SK-N-SH treated with all-trans-retinoic acid at 6 μM for 48 hours (cell line): ENCODE measurements around the gene CCR6.

ENCODE experiments used
- ATAC-seq: fragments of 200-7000 bp; cut with Tn5 transposase; 3 replicates; pipeline ENCODE4 v1.9.1; 2020; ENCODE audit warnings: mild to moderate bottlenecking, moderate library complexity
- ARNTL ChIP-seq: fragments of 450-650 bp; formaldehyde crosslinking; IDR thresholded peaks from 2 replicates; pipeline ENCODE4 v1.5.0; 2020; ENCODE audit warnings: low read depth, mild to moderate bottlenecking, moderate library complexity, borderline replicate concordance
- BACH2 ChIP-seq: fragments of 250-450 bp; sonication (Bioruptor Pico); IDR thresholded peaks from 2 replicates; pipeline ENCODE4 v1.9.0; 2021; ENCODE audit warnings: mild to moderate bottlenecking, borderline replicate concordance
- CSDC2 ChIP-seq: fragments of 250-450 bp; sonication (Bioruptor Pico); IDR thresholded peaks from 2 replicates; pipeline ENCODE4 v1.5.0; 2020; ENCODE audit warnings: mild to moderate bottlenecking, moderate library complexity
- ESRRG ChIP-seq: fragments of 250-450 bp; sonication (Bioruptor Pico); IDR thresholded peaks from 2 replicates; pipeline ENCODE4 v1.6.1; 2021; ENCODE audit warnings: mild to moderate bottlenecking
- GLIS3 ChIP-seq: fragments of 250-450 bp; sonication (Bioruptor Pico); IDR thresholded peaks from 2 replicates; pipeline ENCODE4 v1.5.0; 2020; ENCODE audit warnings: mild to moderate bottlenecking, moderate library complexity
- ISL1 ChIP-seq: fragments of 250-450 bp; sonication (Bioruptor Pico); IDR thresholded peaks from 2 replicates; pipeline ENCODE4 v2.1.2; 2022; ENCODE audit warnings: mild to moderate bottlenecking, moderate library complexity
- OSR1 ChIP-seq: fragments of 250-450 bp; sonication (Bioruptor Pico); IDR thresholded peaks from 2 replicates; pipeline ENCODE4 v1.8.0; 2022; ENCODE audit warnings: moderate library complexity, mild to moderate bottlenecking, inconsistent platforms
- PATZ1 ChIP-seq: fragments of 250-450 bp; sonication (Bioruptor Pico); IDR thresholded peaks from 2 replicates; pipeline ENCODE4 v1.8.0; 2020; ENCODE audit warnings: mild to moderate bottlenecking, moderate library complexity, borderline replicate concordance
- PPARA ChIP-seq: fragments of 250-450 bp; sonication (Bioruptor Pico); IDR thresholded peaks from 2 replicates; pipeline ENCODE4 v1.5.0; 2020; ENCODE audit warnings: mild to moderate bottlenecking, borderline replicate concordance
- RARB ChIP-seq: fragments of 250-450 bp; sonication (Bioruptor Pico); IDR thresholded peaks from 2 replicates; pipeline ENCODE4 v1.8.0; 2021; ENCODE audit warnings: mild to moderate bottlenecking, moderate library complexity
- SNAI2 ChIP-seq: fragments of 250-450 bp; sonication (Bioruptor Pico); IDR thresholded peaks from 2 replicates; pipeline ENCODE4 v1.5.0; 2020; ENCODE audit warnings: mild to moderate bottlenecking, moderate library complexity
- TCF4 ChIP-seq: fragments of 250-450 bp; sonication (Bioruptor Pico); IDR thresholded peaks from 2 replicates; pipeline ENCODE4 v1.8.0; 2021; ENCODE audit warnings: mild to moderate bottlenecking, moderate library complexity, borderline replicate concordance
- TOX ChIP-seq: fragments of 250-450 bp; sonication (Bioruptor Pico); IDR thresholded peaks from 2 replicates; pipeline ENCODE4 v1.8.0; 2021; ENCODE audit warnings: mild to moderate bottlenecking, moderate library complexity, borderline replicate concordance
- TSHZ2 ChIP-seq: fragments of 250-450 bp; sonication (Bioruptor Pico); IDR thresholded peaks from 2 replicates; pipeline ENCODE4 v1.5.0; 2020; ENCODE audit warnings: mild to moderate bottlenecking, moderate library complexity
- ZC3H10 ChIP-seq: fragments of 250-450 bp; sonication (Bioruptor Pico); IDR thresholded peaks from 2 replicates; pipeline ENCODE4 v1.5.1; 2021; ENCODE audit warnings: mild to moderate bottlenecking, moderate library complexity
- ZFP3 ChIP-seq: fragments of 250-450 bp; sonication (Bioruptor Pico); IDR thresholded peaks from 2 replicates; pipeline ENCODE4 v1.5.0; 2020; ENCODE audit warnings: mild to moderate bottlenecking, moderate library complexity
- ZFP30 ChIP-seq: fragments of 450-650 bp; formaldehyde crosslinking; IDR thresholded peaks from 2 replicates; pipeline ENCODE4 v1.5.0; 2022; ENCODE audit warnings: mild to moderate bottlenecking, moderate library complexity
- ZNF565 ChIP-seq: fragments of 450-650 bp; formaldehyde crosslinking; conservative IDR thresholded peaks from 2 replicates; pipeline ENCODE4 v1.5.0; 2020; ENCODE audit warnings: low read depth, mild to moderate bottlenecking, moderate library complexity
- ZNF70 ChIP-seq: fragments of 450-650 bp; formaldehyde crosslinking; IDR thresholded peaks from 2 replicates; pipeline ENCODE4 v1.5.0; 2020; ENCODE audit warnings: mild to moderate bottlenecking, moderate library complexity
- ZNF8 ChIP-seq: fragments of 450-650 bp; formaldehyde crosslinking; IDR thresholded peaks from 2 replicates; pipeline ENCODE4 v1.5.0; 2020; ENCODE audit warnings: mild to moderate bottlenecking, moderate library complexity
- TF ChIP-seq, protein P1 (sequence below): fragments of 250-450 bp; sonication (Bioruptor Pico); IDR thresholded peaks from 2 replicates; pipeline ENCODE4 v1.5.1; 2021; ENCODE audit warnings: mild to moderate bottlenecking, moderate library complexity
- TF ChIP-seq, protein P2 (sequence below): fragments of 250-450 bp; sonication (Bioruptor Pico); IDR thresholded peaks from 2 replicates; pipeline ENCODE4 v1.8.0; 2021; ENCODE audit warnings: low read depth, mild to moderate bottlenecking, moderate library complexity, borderline replicate concordance

The CCR6 gene

GRCh38 chr6:167092672-167093339 lies 30.1 kb upstream of the CCR6 start:
- TF ChIP-seq ARNTL (CRISPR knock-in tag) (no peak), OSR1 (CRISPR knock-in tag) (no peak), RARB (CRISPR knock-in tag) (no peak)
- no peak for ATAC-seq

DNA sequence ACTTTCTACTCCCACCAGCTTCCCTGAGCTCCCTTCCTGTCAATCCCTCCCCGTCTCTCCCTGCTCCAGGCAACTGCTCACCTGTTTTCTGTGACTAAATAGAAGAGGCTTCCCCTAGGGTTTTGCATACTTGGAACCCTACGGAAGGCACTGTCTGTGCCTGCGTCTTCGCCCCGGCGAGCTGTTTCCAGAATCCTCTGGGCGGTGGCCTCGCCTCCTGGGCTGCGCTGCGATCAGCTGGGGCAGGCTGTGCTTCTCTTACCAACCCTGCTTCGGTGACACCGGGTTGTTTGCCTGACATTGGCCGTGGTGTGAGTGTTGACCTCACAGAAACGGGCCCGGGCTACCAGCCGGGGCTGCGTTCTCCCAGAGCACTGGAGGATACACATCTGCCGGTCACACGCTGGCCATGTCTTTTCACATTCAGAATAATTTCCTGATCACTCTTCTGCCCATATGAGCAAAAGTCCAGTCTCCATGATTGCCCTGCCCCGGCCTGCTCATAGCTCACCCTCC lies 29.4 kb upstream of the CCR6 start:
- TF ChIP-seq OSR1 (CRISPR knock-in tag) (no peak), PPARA (CRISPR knock-in tag) (no peak), BACH2 (CRISPR knock-in tag) (no peak), ZNF8 (CRISPR knock-in tag) (no peak), ZNF70 (CRISPR knock-in tag) (no peak), RARB (CRISPR knock-in tag) (no peak), ESRRG (no peak), TCF4 (no peak)
- ATAC-seq = no peak

DNA sequence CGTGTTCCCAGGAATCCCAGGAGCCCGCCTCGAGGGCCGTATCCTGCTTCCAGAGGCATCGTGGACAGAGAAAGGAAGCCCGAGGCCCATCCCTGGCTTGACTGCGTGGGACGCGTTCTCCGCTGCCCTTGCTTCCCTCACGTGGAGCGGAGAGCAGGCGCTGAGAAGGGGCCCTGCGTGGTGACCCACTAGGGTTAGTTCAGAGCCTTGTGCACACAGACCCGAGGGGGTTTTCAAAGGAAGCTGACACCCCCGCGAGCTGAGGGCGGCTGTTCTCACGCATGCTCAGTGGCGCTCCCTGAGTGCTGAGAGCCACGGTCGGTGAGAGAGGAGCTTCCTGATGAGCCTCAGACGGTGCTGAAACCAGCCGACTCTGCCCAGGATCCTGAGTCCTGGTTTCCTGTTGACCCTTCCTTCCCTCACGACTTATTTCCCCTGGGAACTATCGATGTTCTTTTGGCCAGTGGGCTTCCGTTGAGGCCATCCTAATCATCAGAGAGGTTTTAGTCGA lies 28.9 kb upstream of the CCR6 start:
- TF ChIP-seq TOX (CRISPR knock-in tag) = no peak
- TF ChIP-seq ISL1 (CRISPR knock-in tag) = no peak
- no peak for TF ChIP-seq ZFP3 (CRISPR knock-in tag)
- no peak for TF ChIP-seq BACH2 (CRISPR knock-in tag)
- no peak for TF ChIP-seq CSDC2 (CRISPR knock-in tag)
- TF ChIP-seq RARB (CRISPR knock-in tag) = no peak
- TF ChIP-seq ZNF8 (CRISPR knock-in tag) = no peak
- no peak for TF ChIP-seq SNAI2 (CRISPR knock-in tag)
- no peak for TF ChIP-seq PPARA (CRISPR knock-in tag)
- TF ChIP-seq GLIS3 (CRISPR knock-in tag) = no peak
- no peak for TF ChIP-seq TSHZ2
- no peak for TF ChIP-seq ZC3H10 (CRISPR knock-in tag)
- TF ChIP-seq OSR1 (CRISPR knock-in tag) = no peak
- TF ChIP-seq, protein P1, sequence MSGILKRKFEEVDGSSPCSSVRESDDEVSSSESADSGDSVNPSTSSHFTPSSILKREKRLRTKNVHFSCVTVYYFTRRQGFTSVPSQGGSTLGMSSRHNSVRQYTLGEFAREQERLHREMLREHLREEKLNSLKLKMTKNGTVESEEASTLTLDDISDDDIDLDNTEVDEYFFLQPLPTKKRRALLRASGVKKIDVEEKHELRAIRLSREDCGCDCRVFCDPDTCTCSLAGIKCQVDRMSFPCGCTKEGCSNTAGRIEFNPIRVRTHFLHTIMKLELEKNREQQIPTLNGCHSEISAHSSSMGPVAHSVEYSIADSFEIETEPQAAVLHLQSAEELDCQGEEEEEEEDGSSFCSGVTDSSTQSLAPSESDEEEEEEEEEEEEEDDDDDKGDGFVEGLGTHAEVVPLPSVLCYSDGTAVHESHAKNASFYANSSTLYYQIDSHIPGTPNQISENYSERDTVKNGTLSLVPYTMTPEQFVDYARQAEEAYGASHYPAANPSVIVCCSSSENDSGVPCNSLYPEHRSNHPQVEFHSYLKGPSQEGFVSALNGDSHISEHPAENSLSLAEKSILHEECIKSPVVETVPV (CRISPR knock-in tag) = no peak
- TF ChIP-seq, protein P2, sequence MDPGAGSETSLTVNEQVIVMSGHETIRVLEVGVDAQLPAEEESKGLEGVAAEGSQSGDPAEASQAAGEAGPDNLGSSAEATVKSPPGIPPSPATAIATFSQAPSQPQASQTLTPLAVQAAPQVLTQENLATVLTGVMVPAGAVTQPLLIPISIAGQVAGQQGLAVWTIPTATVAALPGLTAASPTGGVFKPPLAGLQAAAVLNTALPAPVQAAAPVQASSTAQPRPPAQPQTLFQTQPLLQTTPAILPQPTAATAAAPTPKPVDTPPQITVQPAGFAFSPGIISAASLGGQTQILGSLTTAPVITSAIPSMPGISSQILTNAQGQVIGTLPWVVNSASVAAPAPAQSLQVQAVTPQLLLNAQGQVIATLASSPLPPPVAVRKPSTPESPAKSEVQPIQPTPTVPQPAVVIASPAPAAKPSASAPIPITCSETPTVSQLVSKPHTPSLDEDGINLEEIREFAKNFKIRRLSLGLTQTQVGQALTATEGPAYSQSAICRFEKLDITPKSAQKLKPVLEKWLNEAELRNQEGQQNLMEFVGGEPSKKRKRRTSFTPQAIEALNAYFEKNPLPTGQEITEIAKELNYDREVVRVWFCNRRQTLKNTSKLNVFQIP = no peak
- no peak for ATAC-seq

- ATAC-seq = no peak
- TF ChIP-seq ZFP30 (CRISPR knock-in tag) (no peak), ISL1 (CRISPR knock-in tag) (no peak), ZFP3 (CRISPR knock-in tag) (no peak), ZNF565 (CRISPR knock-in tag) (no peak), ESRRG (no peak), TCF4 (no peak), ARNTL (CRISPR knock-in tag) (no peak), ZNF70 (CRISPR knock-in tag) (no peak), PATZ1 (no peak), TOX (CRISPR knock-in tag) (no peak), PPARA (CRISPR knock-in tag) (no peak)
- TF ChIP-seq, protein P2 = no peak
- TF ChIP-seq, all 23 proteins: peak for 0
These were observed 28.5 kb upstream of the CCR6 start for GRCh38 chr6:167094436-167094819.
